HL-60 (cell line): Measurements from ENCODE around the gene SLC25A25.

Experiments used
- CTCF ChIP-seq: IDR thresholded peaks from one replicate; pipeline ENCODE4 v1.5.1; 2011; ENCODE audit warnings: low read length, control low read depth, inconsistent platforms; ENCODE audit not compliant: insufficient read depth
- GABPA ChIP-seq: IDR thresholded peaks from 2 replicates; pipeline ENCODE4 v1.6.1; 2012; ENCODE audit warnings: low read depth
- POLR2AphosphoS5 ChIP-seq: IDR thresholded peaks from 2 replicates; pipeline ENCODE4 v1.6.1; 2012; ENCODE audit warnings: low read depth
- SPI1 ChIP-seq: IDR thresholded peaks from 2 replicates; pipeline ENCODE4 v1.6.1; 2012; ENCODE audit warnings: low read depth, mild to moderate bottlenecking, borderline replicate concordance
- TF ChIP-seq, protein P1 (sequence below): IDR thresholded peaks from 2 replicates; pipeline ENCODE4 v1.6.1; 2012; ENCODE audit warnings: low read depth; ENCODE audit not compliant: insufficient replicate concordance

DNA sequence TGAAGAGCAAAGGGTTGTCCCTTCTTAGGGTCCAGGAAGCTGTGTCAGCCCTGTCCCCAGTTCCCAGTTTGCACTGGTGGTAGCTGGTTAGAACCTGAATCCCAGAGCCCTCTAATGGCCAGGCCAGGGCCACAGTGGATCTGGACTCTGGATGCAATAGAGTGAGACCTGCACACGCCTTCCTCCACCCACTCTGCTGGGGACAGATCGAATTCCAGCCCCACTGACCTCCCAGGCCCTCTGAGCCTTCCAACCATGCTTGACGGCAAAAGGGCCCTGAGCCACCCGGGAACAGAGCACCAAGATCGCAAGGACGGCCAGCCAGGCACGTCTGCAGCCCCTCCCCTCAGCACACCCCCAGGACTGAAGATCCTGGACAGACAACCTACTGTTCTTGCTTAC is 24.6 kb upstream of the SLC25A25 start:
- TF ChIP-seq CTCF (no peak), POLR2AphosphoS5 (no peak), SPI1 (no peak), GABPA (no peak)
- TF ChIP-seq, protein P1, sequence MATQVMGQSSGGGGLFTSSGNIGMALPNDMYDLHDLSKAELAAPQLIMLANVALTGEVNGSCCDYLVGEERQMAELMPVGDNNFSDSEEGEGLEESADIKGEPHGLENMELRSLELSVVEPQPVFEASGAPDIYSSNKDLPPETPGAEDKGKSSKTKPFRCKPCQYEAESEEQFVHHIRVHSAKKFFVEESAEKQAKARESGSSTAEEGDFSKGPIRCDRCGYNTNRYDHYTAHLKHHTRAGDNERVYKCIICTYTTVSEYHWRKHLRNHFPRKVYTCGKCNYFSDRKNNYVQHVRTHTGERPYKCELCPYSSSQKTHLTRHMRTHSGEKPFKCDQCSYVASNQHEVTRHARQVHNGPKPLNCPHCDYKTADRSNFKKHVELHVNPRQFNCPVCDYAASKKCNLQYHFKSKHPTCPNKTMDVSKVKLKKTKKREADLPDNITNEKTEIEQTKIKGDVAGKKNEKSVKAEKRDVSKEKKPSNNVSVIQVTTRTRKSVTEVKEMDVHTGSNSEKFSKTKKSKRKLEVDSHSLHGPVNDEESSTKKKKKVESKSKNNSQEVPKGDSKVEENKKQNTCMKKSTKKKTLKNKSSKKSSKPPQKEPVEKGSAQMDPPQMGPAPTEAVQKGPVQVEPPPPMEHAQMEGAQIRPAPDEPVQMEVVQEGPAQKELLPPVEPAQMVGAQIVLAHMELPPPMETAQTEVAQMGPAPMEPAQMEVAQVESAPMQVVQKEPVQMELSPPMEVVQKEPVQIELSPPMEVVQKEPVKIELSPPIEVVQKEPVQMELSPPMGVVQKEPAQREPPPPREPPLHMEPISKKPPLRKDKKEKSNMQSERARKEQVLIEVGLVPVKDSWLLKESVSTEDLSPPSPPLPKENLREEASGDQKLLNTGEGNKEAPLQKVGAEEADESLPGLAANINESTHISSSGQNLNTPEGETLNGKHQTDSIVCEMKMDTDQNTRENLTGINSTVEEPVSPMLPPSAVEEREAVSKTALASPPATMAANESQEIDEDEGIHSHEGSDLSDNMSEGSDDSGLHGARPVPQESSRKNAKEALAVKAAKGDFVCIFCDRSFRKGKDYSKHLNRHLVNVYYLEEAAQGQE = no peak
